GM12892 (cell line): ENCODE measurements around the gene MID1.

Experiments
- POLR2A ChIP-seq: IDR thresholded peaks from 2 replicates; pipeline ENCODE4 v1.6.1; 2011; ENCODE audit warnings: low read depth, low read length, control low read depth
- POLR2AphosphoS5 ChIP-seq: IDR thresholded peaks from 2 replicates; pipeline ENCODE4 v1.6.1; 2011; ENCODE audit warnings: low read depth, low read length, control low read depth
- TAF1 ChIP-seq: IDR thresholded peaks from 2 replicates; pipeline ENCODE4 v1.6.1; 2011; ENCODE audit warnings: low read depth, mild to moderate bottlenecking, control low read depth, low read length, borderline replicate concordance

- TF ChIP-seq POLR2AphosphoS5: no peak
- no peak for TF ChIP-seq TAF1
- TF ChIP-seq POLR2A: no peak
Measured at GRCh38 chrX:10570601-10571000, 49.8 kb downstream of the MID1 start.
